ENCODE measurements around the gene DNAH12.
"Not testable (repeated sequence)": the region's sequence is repeated elsewhere in the genome, so short reads cannot be mapped to it uniquely, and the experiment has no call there.

The DNAH12 gene

DNA sequence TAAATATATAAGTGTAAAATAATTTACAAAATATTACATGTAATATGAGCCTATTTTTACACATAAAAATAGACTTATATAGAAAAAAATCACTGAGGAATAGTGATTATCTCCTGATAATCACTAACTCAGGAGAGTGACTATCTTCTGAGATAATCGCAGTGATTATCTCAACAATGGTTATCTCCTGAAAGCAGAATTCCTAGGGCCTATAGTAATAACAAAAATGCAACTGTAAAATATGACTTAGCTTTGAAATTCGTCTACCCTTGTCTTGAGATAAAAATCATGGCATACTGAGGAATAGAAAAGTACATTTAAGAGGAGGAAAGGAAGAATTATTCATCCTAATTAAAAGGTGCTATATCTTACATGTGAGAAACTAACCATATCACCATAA, 134.7 kb downstream of the DNAH12 start:
- no peak for DNase-seq

DNA sequence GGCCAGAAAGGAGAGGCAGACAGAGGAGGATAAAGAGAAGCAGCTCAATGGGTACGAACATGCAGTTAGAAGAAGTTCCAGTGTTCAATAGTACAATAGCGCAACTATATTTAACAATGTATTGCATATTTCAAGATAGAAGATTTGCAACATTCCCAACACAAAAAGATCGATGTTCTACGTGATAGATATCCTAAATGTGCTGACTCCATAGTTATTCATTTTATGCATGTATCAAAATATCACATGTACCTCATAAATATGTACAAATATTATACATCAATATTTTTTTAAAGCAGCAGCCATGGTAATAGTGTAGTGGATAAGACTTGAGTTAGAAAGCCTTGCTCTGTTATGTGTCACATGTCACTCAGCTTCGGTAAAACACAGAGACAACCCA, 141.5 kb downstream of the DNAH12 start:
- no peak for DNase-seq

DNA sequence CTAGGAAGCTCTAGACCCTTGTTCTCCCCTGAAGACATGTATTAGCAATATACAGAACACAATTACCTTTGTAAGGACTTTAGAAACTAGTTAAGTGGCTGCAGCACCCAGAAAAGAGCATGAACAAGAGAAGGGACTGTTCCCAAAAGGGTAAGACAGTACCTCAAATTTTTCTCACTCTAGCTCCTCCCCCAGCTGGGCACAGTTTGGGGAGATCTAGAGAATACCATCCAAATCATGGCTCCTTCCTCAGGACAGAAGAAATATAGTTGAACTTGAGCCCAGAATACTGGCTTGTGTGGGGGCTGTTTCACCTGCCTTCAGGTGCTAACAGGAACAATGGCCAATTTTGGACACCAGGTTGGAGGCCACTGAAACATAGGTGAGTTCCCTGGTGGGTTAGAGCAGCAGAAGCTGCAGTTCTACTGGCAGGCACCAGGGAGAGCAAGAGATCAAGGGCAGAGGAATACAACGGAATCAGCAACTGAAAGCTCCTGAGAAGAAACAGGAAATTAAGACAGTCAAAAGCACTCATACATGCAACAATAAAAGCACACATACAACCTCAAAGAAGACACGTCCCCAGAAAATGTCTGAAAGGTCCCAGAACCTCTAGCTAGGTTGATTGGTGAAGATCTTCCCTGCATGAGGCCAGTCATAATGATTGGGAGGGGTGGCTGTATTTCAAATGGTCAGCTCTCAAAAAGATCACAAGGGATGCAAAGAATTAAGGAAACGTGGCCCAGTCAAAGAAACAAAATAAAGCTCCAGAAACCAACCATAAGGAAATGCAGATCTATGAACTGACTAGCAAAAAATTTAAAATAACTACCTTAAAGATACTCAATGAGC, 146.7 kb downstream of the DNAH12 start:
- DNase-seq: peak; percentile 62

DNA sequence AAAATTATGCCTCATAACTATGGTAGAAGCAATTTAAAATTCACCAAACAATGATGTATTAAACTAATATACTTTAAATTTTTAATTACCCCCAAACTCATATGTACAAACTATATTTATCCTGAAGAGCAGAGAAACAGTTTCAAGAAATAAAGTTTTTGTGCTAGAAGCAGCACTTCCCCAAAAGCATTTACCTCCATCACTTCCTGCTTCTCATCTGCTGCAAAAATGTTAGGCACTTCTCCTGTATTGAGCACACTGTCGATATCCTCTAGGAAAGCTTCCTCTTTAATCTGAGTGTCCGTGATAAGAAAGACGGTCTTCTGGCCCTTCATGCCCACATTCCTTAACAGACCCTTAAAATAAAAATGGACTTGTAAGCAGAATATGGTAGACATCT, 150.2 kb downstream of the DNAH12 start:
- no peak for DNase-seq

DNA sequence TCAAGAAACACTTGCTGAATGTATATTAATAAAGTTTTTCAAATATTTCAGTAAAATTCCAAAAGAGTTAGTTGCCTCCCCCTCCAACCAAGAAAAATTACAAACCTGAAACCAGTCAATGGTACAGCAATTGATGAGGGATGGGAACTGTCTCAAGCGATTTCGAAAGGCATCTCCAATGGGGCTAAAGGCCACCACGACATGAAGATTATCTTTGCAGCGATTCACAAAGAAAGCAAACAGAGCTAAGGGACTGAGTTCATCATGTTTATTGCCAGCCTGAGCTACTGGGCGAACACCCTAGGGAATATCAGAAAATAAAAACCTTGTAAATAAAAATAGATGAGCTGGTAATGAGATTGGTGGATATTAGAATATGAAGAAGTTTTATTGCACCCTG, 152.4 kb downstream of the DNAH12 start:
- DNase-seq: no peak

DNA sequence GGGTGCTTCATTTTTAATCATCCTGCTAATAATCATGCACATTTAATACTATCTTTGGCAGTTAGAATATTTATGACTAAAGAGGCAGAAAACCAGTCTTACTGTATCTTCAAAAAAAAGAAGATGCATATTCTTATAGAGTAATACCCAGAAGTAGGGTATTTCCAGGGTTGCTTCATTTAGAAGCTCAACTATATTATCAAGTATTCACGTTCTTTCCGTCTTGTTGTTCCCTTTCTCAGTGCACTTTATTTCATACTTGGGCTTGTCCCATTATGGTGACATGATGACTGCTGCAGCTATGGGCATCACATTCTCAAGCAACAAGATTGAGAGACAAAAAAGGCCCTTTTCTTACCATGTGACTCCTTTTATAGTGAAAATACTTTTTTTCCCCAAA, 154.9 kb downstream of the DNAH12 start:
- no peak for DNase-seq

DNA sequence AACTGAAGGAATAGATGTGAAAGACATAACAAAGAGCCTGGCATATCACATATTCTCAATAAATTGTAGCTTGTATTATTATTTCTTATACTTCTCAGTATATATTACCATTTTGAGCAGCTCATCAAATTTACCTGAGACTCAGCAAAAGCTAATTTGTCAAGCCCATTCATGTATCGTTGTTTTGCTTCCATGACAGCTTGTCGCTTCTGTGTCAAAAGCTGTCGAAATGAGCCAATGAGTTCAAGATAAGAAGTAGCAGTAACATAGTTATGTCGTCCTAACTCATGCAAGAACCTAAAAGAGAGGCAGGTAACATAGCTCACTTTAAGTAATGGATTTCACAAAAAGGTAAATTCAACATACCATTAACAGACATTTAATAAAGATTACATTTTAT, 157.8 kb downstream of the DNAH12 start:
- no peak for DNase-seq

DNA sequence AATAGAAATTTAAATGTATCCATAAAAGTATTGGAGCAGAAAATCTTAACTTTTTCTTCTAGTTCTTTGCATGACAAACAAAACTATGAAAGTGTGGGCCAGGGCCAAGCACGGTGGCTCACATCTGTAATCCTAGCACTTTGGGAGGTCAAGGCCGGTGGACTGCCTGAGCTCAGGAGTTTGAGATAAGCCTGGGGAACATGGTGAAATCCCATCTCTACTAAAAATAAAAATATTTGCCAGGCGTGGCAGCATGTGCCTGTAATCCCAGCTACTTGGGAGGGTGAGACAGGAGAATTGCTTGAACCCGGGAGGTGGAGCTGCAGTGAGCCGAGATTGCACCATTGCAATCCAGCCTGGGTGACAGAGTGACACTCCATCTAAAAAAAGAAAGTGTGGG, 158.6 kb downstream of the DNAH12 start:
- no peak for DNase-seq

DNA sequence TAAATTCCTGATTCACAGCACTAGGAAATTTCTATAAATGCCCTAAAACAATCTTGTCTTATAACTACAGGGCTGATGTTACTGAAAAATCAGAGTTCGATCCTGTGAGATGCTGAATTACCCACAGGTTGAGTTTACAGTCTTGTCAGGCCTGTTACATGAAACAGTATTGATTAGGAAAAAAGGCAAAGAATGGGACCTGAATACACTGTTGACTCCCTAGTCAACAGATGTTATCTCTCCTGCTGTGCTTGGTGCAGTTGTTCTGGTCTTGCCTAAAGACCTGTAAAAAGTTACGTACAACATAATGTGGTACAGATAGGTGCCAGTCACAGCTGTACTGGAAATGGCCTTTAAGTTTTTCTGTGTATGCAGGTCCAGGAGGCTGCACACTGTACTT, 160.3 kb downstream of the DNAH12 start:
- DNase-seq: no peak

DNA sequence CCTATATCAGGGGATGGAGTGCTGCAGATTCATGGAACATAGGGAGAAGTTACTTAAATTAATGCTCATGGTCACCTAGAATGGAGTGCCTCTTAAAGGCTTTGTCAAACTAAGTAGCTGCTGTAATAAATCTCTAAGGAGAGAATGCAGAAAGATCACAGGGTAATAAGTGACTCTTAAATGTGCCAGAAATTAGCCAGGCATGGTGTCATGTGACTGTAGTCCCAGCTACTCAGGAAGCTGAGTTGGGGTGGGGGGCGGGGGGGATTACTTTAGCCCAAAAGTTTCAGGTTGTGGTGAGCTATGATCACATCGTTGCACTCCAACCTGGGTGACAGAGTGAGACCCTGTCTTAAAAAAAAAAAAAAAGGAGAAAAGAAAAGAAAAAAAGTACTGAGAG, 160.7 kb downstream of the DNAH12 start:
- DNase-seq: no peak

DNA sequence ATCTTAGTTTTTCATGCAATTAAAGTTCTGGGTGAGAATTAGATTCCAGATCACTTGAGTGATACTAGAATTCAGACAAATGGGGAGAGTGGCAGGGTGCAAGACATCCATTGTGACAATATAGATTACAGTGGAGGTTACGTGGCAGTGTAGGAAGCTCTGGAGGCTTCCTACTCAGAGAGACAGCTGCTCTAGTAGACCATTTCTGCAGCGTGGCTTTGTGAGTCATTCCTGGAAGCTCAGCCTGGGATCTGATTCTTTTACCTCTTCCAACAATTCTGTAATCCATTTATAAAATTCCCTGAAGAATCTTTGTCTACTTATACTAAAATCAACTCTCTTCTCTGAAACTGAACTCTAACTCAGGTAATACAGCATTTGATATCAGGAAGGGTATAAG, 161.2 kb downstream of the DNAH12 start:
- no peak for DNase-seq

DNA sequence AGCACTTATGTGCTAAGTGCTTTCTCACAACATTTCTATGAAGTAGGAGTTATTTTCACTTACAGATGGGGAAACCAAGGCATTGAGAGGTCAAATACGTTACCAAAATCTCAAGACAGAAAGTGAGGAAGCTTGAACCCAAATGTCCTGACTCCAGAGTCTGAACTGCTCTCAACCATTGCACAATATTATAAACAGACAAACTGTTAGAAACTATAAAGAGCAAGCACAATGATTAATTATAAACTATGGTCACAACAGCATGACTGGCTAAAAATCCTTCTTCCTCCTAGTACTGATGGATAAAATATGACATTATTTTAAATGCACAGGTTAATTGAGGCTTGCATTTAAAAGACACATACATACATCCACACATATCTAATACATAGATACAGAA, 173.8 kb downstream of the DNAH12 start:
- DNase-seq: no peak

DNA sequence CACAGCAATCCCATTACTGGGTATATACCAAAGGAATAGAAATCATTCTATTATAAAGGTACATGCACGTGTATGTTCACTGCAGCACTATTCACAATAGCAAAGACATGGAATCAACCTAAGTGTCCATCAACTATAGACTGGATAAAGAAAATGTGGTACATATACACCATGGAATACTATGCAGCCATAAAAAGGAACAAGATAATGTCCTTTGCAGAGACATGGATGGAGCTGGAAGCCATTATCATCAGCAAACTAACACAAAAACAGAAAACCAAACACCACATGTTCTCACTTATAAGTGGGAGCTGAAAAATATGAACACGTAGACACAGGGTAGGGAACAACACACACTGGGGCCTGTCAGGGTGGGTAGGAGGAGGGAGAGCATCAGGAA, 179.1 kb downstream of the DNAH12 start:
- not testable (repeated sequence) for DNase-seq

DNA sequence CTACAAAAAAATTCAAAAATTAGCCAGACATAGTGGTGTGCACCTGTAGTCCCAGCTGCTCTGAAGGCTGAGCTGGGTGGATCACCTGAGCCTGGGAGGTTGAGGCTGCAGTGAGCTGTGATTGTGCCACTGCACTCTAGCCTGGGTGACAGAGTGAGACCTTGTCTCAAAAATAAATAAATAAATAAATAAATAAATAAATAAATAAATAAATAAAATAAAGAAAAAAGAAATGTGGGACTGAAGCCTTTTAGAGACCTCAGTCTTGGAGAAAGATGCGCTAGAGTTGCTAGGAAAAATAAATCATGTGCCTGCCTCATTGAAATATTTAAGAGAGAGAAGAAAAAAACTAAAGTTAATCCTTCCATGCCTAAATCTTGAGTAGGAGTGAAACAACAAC, 187.9 kb downstream of the DNAH12 start:
- not testable (repeated sequence) for DNase-seq

DNA sequence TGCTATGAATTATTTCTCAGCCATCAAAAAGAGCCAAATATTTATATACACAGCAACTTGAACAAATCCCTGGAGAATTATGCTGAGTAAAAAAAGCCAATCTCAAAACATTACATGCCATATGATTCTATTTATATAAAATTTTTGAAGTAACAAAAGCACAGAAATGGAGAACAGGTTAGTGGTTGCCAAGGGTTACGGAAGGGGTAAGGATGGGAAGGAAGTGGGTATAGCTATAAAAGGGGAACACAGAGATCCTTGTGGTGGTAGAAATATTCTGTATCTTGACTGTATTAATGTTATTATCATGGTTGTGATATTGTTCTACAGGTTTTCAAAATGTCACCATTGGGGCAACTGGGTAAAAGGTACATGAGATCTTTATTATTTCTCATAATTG, 189.4 kb downstream of the DNAH12 start:
- no peak for DNase-seq

DNA sequence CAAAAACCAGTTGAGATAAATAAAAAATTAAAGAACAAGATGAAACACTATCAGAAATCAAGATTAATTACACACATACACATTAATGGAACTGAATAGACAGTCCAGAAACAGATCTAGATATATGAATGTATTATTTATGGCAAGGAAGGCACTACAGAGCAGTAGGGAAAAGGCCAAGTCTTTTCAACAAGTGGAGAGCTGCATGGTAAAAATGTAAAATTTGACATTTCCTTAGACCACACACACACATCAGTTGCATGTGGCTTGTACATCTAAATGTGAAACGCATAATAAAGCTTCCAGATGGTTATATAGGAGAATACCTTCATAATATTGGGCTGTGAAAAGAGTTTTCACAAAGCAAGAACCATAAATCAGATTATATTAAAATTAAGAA, 193.9 kb downstream of the DNAH12 start:
- DNase-seq: no peak

DNA sequence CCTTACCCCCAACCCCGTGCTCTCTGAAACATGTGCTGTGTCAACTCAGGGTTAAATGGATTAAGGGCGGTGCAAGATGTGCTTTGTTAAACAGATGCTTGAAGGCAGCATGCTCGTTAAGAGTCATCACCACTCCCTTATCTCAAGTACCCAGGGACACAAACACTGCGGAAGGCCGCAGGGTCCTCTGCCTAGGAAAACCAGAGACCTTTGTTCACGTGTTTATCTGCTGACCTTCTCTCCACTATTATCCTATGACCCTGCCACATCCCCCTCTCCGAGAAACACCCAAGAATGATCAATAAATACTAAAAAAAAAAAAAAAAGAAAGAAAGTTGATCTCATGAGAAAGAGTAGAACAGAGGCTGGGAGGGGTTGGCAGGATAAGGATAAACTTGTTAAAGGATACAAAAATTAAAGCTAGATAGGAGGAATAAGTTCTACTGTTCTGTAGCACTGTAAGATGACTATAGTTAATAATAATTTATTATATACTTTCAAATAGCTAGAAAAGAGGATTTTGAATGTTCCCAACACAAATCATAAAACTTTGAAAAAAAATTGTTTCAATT, 205.0 kb downstream of the DNAH12 start:
- DNase-seq: not testable (repeated sequence)

DNA sequence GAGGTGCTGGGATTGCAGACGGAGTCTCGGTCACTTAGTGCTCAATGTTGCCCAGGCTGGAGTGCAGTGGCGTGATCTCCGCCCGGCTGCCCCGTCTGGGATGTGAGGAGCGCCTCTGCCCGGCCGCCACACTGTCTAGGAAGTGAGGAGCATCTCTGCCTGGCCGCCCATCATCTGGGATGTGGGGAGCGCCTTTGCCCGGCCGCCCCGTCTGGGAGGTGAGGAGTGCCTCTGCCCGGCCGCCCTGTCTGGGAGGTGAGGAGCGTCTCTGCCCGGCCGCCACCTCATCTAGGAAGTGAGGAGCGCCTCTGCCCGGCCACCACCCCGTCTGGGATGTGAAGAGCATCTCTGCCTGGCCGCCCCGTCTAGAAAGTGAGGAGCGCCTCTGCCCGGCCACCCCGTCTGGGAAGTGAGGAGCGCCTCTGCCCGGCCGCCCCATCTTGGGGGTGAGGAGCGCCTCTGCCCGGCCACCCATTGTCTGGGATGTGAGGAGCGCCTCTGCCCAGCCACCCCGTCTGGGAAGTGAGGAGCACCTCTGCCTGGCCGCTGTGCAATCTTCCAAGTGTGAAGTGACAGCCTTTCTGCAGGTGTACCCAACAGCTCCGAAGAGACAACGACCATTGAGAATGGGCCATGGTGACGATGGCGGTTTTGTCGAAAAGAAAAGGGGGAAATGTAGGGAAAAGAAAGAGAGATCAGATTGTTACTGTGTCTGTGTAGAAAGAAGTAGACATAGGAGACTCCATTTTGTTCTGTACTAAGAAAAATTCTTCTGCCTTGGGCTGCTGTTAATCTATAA, 205.7 kb downstream of the DNAH12 start:
- DNase-seq: not testable (repeated sequence)

DNA sequence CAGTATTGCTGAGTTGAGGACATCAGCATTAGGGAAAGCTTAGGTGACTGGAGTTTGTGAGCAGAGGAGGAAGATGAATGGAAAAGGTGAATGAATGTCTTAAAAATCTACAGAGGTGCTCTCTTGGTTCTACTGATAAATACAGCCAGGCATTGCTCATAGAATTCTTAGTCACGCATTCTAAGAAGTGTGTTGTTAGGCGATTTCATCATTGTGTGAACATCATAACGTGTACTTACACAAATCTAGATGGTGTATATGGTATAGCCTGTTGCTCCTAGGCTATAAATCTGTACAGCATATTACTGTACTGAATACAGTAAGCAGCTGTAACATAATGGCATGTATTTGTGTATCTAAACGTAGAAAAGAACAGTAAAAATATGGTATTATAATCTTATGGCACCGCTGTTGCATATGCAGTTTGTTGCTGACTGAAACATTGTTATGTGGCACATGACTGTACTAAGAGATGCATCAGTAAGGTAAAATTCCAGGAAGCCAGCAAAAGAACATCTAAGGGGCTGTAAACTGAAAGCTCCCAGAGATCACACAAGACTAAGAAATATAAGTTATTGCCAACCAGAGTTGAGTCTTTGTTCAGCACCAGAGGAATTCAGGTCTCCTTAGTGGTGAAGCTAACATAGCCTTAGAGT, 208.7 kb downstream of the DNAH12 start:
- DNase-seq: no peak

DNA sequence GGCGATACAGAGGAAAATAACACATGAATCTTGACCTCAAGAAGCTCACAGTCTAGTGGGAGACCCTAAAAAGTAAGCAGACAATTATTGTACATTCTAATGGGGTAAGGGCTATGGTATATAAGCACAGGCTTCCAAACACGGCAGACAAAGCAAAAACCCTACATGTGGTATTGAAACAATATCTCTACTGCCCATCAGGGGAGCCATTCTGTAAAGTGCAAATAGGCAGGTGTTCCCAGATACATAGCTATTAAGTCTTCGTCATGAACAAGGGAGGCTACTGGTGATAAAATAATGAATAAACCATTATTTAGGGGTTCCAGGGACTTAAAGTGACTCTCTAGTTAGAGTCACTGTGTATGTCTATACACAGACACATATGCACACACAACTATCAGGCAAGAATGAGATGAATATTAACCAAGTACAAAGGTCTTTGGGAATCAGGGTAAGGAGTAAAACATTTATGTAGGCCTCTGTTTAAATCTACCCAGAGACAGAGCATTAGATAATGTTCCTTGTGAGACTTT, 213.0 kb downstream of the DNAH12 start:
- no peak for DNase-seq

DNA sequence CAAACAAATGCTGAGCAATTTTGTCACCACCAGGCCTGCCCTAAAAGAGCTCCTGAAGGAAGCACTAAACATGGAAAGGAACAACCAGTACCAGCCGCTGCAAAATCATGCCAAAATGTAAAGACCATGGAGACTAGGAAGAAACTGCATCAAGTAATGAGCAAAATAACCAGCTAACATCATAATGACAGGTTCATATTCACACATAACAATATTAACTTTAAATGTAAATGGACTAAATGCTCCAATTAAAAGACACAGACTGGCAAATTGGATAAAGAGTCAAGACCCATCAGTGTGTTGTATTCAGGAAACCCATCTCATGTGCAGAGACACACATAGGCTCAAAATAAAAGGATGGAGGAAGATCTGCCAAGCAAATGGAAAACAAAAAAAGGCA, 217.6 kb downstream of the DNAH12 start:
- not testable (repeated sequence) for DNase-seq

DNA sequence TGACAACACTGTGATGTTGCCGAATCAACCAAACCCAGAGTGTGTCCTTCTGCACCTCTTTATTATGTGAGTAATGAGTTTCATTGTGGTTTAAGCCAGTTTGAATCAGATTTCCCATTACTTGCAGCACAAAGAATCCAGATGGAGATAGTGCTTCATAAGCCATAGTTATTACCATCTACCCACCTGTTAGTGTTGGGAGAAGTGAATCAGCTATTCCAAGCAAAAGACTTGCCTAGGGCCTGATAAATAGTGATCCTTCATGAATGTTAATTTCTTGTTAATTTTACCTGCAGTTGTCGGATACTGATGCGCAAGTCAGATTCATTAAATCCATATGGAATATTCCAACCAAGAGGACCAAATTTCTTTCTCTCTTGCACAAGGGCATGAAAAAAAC, 229.9 kb downstream of the DNAH12 start:
- DNase-seq: no peak

DNA sequence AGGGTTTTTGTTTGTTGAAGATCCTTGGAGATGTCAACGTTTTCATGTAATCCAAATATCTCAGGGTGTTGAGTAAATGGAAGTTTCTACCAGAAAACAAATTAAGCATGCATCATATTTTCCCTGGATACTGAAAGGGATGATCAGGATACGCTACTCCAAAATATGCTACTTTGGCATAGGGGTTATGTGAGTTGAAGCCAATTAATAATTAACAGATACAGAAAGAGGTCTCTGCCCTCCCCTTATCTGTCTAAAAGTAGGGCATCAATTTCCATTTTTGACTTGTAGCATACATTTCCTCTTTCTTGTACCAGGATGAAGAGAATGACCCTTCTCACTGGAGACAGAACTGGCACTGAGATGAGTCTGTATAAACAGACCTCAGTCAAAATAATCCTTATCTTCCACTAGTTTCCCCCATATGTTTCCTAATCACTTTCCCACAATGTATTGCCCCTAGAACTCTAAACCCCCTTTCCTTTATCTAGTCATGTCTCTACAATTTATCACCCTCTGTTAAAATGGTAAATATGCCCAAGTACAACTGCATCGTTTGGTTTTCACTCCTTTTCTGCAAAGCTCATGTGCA, 234.3 kb downstream of the DNAH12 start:
- no peak for DNase-seq

Measured in stimulated activated CD4-positive, alpha-beta T cell treated with anti-CD3 and anti-CD28 coated beads, Interleukin-15, amount 100 ng/mL, for 24 hours (primary cell).